ENCODE data around the gene CEP126. TPM values are rescaled to one million over a fixed set of nuclear protein-coding genes. Genes with fewer than 3 reads are reported as not detected.

The CEP126 gene
- total RNA-seq, 1 experiment from 2014 or later = 2.0 TPM

GRCh38 chr11:101867951-101868350 is 46.9 kb upstream of the CEP126 start:
- ChIA-PET CTCF (interaction anchor here (1.3 kb wide), 1 partner anchor 140 kb away, joined by 4 read pairs; no protein-coding TSS in a partner anchor), RAD21 (ENCODE audit: low non-redundant PET in 1 of 2, low total read pairs in 2 of 2, uncharacterized antibody in 2 of 2, unreplicated experiment in 2 of 2) (no interaction called here), POLR2A (no interaction called here)
- no peak for DNase-seq (ENCODE audit: low read depth, low spot score)
- Histone ChIP-seq H3K27ac (ENCODE audit: low read depth, low read length) (no peak overlapping the region), H3K4me3 (replicated peaks in 1 of 2; ENCODE audit: low read depth in 1 of 2, low read length in 2 of 2) (no peak overlapping the region), H3K9me2 (ENCODE audit: insufficient read depth) (no peaks in the 10 kb centered on the region), H4K20me1 (ENCODE audit: insufficient read depth) (no peaks in the 10 kb centered on the region), H3K9me3 (ENCODE audit: control insufficient read depth in 1 of 2, insufficient read depth in 1 of 2, low read depth in 1 of 2, low read length in 2 of 2) (no peaks in the 10 kb centered on the region), H3K9ac (ENCODE audit: low read length) (no peak overlapping the region), H3K79me2 (ENCODE audit: insufficient read depth, low read length) (no peaks in the 10 kb centered on the region), H3K27me3 (ENCODE audit: insufficient read depth, low read length) (no peaks in the 10 kb centered on the region), H3K4me2 (ENCODE audit: low read length) (no peak overlapping the region), H3K36me3 (ENCODE audit: control insufficient read depth in 1 of 2, insufficient read depth in 2 of 2, low read length in 2 of 2) (no peaks in the 10 kb centered on the region), H2AFZ (ENCODE audit: low read depth, low read length, poor library complexity, severe bottlenecking) (peak overlapping the region; percentile 55), H3K4me1 (ENCODE audit: control insufficient read depth in 1 of 2, insufficient read depth in 2 of 2, low read length in 2 of 2) (peaks cover 0 to 60% of the 10 kb centered on the region in 2 experiments; a peak in 2 of 4 replicates)
- intact Hi-C loops (cut with micrococcal nuclease) = loop anchor here (10.0 kb wide), 1 partner anchor 477 kb away; the partner anchor contains the start of gene BIRC2
- BruUV-seq (replicated peaks) = no TSS peak
- TF ChIP-seq TCF7L2 (IDR thresholded peaks at IDR 0.05; ENCODE audit: borderline replicate concordance, extremely low read depth, insufficient read depth, insufficient read length) = no peak
- no peak for TF ChIP-seq EGR1 (IDR thresholded peaks at IDR 0.05; ENCODE audit: low read depth)
- no peak for TF ChIP-seq ZNF274 (IDR thresholded peaks at IDR 0.05; ENCODE audit: low read depth, low read length)
- no peak for TF ChIP-seq CEBPB (IDR thresholded peaks at IDR 0.05; ENCODE audit: low read depth)
- no peak for TF ChIP-seq CTCF (IDR thresholded peaks at IDR 0.05 in 2 of 3, conservative IDR thresholded peaks at IDR 0.05 in 1 of 3; ENCODE audit: borderline replicate concordance in 1 of 3, insufficient read depth in 1 of 3, low read depth in 2 of 3, low read length in 2 of 3)
- no peak for TF ChIP-seq RAD21 (IDR thresholded peaks at IDR 0.05; ENCODE audit: low read depth)
- no peak for TF ChIP-seq EZH2 (IDR thresholded peaks at IDR 0.05)
- no peak for TF ChIP-seq MAX (IDR thresholded peaks at IDR 0.05)
- no peak for TF ChIP-seq SIN3A (IDR thresholded peaks at IDR 0.05; ENCODE audit: low read depth)
- TF ChIP-seq YY1 (IDR thresholded peaks at IDR 0.05; ENCODE audit: extremely low read depth, insufficient replicate concordance, low read depth, low read length) = no peak
- no peak for TF ChIP-seq JUND (IDR thresholded peaks at IDR 0.05)
- no peak for TF ChIP-seq REST (IDR thresholded peaks at IDR 0.05; ENCODE audit: low read depth)
- TF ChIP-seq POLR2AphosphoS5 (IDR thresholded peaks at IDR 0.05; ENCODE audit: low read depth, low read length) = no peak
- ATAC-seq = no peak
